Liver (tissue), 9 donors: ENCODE measurements around the gene GTSE1. TPM values are rescaled to one million over a fixed set of nuclear protein-coding genes. Genes with fewer than 3 reads are reported as not detected.
A peak's percentile ranks its signal among the peaks of the same experiment; 100 is the strongest.

Source experiments
- DNase-seq: peaks from one replicate; pipeline ENCODE4 v3.0.0-alpha.2; 2017; ENCODE audit warnings: low spot score
- H3K27ac ChIP-seq, 2 donors: one replicate each; pipeline ENCODE4 v1.7.0; 2013; ENCODE audit warnings: inconsistent platforms in 2 of 2, low read length in 2 of 2, control low read depth in 1 of 2, low read depth in 1 of 2, mild to moderate bottlenecking in 1 of 2
- H3K27me3 ChIP-seq, 4 donors: one replicate each; pipeline versions ENCODE4 v1.6.1 to v1.7.0; 2013; ENCODE audit warnings: low read length in 3 of 4, inconsistent platforms in 1 of 4, mild to moderate bottlenecking in 1 of 4, moderate library complexity in 1 of 4; ENCODE audit not compliant: control insufficient read depth in 4 of 4, insufficient read depth in 4 of 4
- H3K36me3 ChIP-seq, 4 donors: one replicate each; pipeline versions ENCODE4 v1.6.1 to v1.7.0; 2013; ENCODE audit warnings: low read length in 3 of 4, mild to moderate bottlenecking in 3 of 4, low read depth in 1 of 4, moderate library complexity in 1 of 4; ENCODE audit not compliant: control insufficient read depth in 4 of 4, insufficient read depth in 3 of 4
- H3K4me1 ChIP-seq, 4 donors: one replicate each; pipeline versions ENCODE4 v1.6.1 to v1.7.0; 2013; ENCODE audit warnings: low read length in 3 of 4, mild to moderate bottlenecking in 3 of 4, moderate library complexity in 1 of 4; ENCODE audit not compliant: control insufficient read depth in 4 of 4, insufficient read depth in 4 of 4
- H3K4me3 ChIP-seq, 3 donors: one replicate each; pipeline versions ENCODE4 v1.6.1 to v1.7.0; 2013; ENCODE audit warnings: low read length in 3 of 3, control low read depth in 1 of 3, low read depth in 1 of 3, mild to moderate bottlenecking in 1 of 3
- H3K9ac ChIP-seq, 2 donors: one replicate each; pipeline ENCODE4 v1.7.0; 2013; ENCODE audit warnings: low read length in 2 of 2, mild to moderate bottlenecking in 2 of 2, moderate library complexity in 2 of 2, control low read depth in 1 of 2, low read depth in 1 of 2
- H3K9me3 ChIP-seq, 4 donors: one replicate each; pipeline versions ENCODE4 v1.6.1 to v1.7.0; 2013; ENCODE audit warnings: low read length in 3 of 4; ENCODE audit not compliant: control insufficient read depth in 4 of 4
- EGR1 ChIP-seq, 2 donors: IDR thresholded peaks; 2 replicates each; pipeline ENCODE4 v1.6.1; 2016 to 2018; ENCODE audit warnings: antibody characterized with exemption in 2 of 2, low read depth in 2 of 2
- FOXA1 ChIP-seq: IDR thresholded peaks from 2 replicates; pipeline ENCODE4 v1.6.1; 2016; ENCODE audit warnings: antibody characterized with exemption
- FOXA2 ChIP-seq: IDR thresholded peaks from 2 replicates; pipeline ENCODE4 v1.6.1; 2016; ENCODE audit warnings: antibody characterized with exemption
- GABPA ChIP-seq, 2 donors: IDR thresholded peaks in 1 of 2; conservative IDR thresholded peaks in 1 of 2; 2 replicates each; pipeline ENCODE4 v1.6.1; 2016; ENCODE audit warnings: antibody characterized with exemption in 2 of 2, mild to moderate bottlenecking in 1 of 2, moderate library complexity in 1 of 2
- HNF4A ChIP-seq, 2 donors: conservative IDR thresholded peaks; 2 replicates each; pipeline ENCODE4 v1.6.1; 2016; ENCODE audit warnings: antibody characterized with exemption in 2 of 2, mild to moderate bottlenecking in 2 of 2
- HNF4G ChIP-seq: IDR thresholded peaks from 2 replicates; pipeline ENCODE4 v1.6.1; 2016; ENCODE audit warnings: antibody characterized with exemption
- JUND ChIP-seq, 2 donors: IDR thresholded peaks; 2 replicates each; pipeline ENCODE4 v1.6.1; 2016; ENCODE audit warnings: antibody characterized with exemption in 2 of 2
- NR2F2 ChIP-seq: IDR thresholded peaks from 2 replicates; pipeline ENCODE4 v1.6.1; 2016; ENCODE audit warnings: antibody characterized with exemption
- RAD21 ChIP-seq, 2 donors: IDR thresholded peaks; 2 replicates each; pipeline ENCODE4 v1.6.1; 2016; ENCODE audit warnings: antibody characterized with exemption in 2 of 2, mild to moderate bottlenecking in 2 of 2
- RXRA ChIP-seq, 2 donors: IDR thresholded peaks; 2 replicates each; pipeline ENCODE4 v1.6.1; 2017 to 2018; ENCODE audit warnings: antibody characterized with exemption in 2 of 2, mild to moderate bottlenecking in 1 of 2
- SP1 ChIP-seq: IDR thresholded peaks from 2 replicates; pipeline ENCODE4 v1.6.1; 2018; ENCODE audit warnings: antibody characterized with exemption, mild to moderate bottlenecking
- TAF1 ChIP-seq: conservative IDR thresholded peaks from 2 replicates; pipeline ENCODE4 v1.6.1; 2016; ENCODE audit warnings: antibody characterized with exemption, mild to moderate bottlenecking
- YY1 ChIP-seq: IDR thresholded peaks from 2 replicates; pipeline ENCODE4 v1.6.1; 2016; ENCODE audit warnings: antibody characterized with exemption, mild to moderate bottlenecking
- WGBS: extraction: QIAGEN DNeasy Blood & Tissue Kit; methylation state at CpG from one replicate; pipeline ENCODE4 v1.1.7; 2013; 5-methylcytosine and 5-hydroxymethylcytosine counted together
- polyA plus RNA-seq, 2 donors: library from polyadenylated mRNA; stranded (reverse) in 1 of 2; unstranded in 1 of 2; fragments of 200-250 nt in 1 of 2; fragments of >200 nt in 1 of 2; fragmentation: Nextera tagmentation in 1 of 2; extraction: Ambion mirVana in 1 of 2; gene quantifications; one replicate each; pipeline versions ENCODE4 v1.2.1 to v1.2.3, GENCODE V29; 2013 to 2015
- total RNA-seq, 2 donors: library from RNA; depleted of rRNA; stranded (reverse); fragments of >200 nt; gene quantifications; one replicate each; pipeline ENCODE4 v1.2.3, GENCODE V29; 2014
- TF ChIP-seq, protein P1 (sequence below): IDR thresholded peaks from 2 replicates; pipeline ENCODE4 v1.6.1; 2016; ENCODE audit warnings: antibody characterized with exemption
- TF ChIP-seq, protein P2 (sequence below): IDR thresholded peaks from 2 replicates; pipeline ENCODE4 v1.6.1; 2016; ENCODE audit warnings: antibody characterized with exemption
- TF ChIP-seq, protein P3 (sequence below): IDR thresholded peaks from 2 replicates; pipeline ENCODE4 v1.6.1; 2016; ENCODE audit warnings: antibody characterized with exemption, mild to moderate bottlenecking
- TF ChIP-seq, protein P4 (sequence below): fragments of 150-350 bp; IDR thresholded peaks from 2 replicates; pipeline ENCODE4 v1.5.1; 2017; ENCODE audit warnings: improper control_type of control experiment, low read depth, low read length; ENCODE audit not compliant: missing input control
- TF ChIP-seq, protein P5 (sequence below): IDR thresholded peaks from 2 replicates; pipeline ENCODE4 v1.6.1; 2016; ENCODE audit warnings: antibody characterized with exemption
- donor health status: healthy.
- donor health status: healthy.
- donor health status: healthy.
- donor health status: healthy.
- donor health status: healthy.

Gene GTSE1
- total and polyA plus RNA-seq, 4 donors: 0.17 to 13.9 (median 0.85) TPM

DNA sequence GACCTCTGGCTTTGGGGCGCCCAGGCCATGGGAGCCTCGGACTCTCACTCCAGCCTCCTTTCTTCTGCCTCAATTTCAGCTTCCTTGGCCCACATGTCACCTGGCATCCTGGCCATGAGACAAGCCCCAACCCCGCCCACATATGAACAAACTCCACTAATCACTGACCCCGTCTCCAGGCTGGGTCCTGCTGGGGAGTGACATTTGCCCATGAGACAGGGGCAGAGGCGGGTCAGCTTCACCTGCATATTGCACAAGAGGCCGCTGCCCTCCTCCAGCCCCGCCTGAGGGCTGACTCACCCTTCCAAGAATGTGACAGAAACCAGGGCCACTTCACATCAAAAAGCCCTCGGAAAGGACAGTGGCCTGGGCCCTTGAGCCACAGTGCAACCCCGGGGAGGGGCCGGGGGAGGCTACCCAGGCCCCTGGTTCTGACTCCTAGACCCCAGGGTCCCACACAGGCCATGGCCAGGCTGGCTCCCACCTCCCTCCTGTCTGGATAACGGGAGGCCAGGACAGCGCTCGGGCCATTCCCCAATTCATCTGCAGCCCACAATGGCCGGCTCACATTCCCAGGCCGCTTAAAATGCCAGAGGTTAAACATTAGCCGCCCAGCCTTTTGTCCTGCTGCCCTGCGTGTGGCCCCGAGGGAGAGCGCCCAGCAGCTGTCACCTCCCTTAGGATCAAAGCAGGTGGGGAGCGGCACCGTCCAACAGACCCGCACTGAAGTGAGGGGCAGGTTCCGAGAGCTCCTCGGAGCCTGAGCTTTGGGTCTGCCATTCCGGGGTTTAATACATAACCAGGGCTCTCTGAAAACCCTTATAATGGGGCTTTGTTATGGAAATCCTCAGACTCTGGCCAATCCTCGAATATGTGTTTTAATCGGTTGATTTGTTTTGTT lies 81.1 kb downstream of the GTSE1 start:
- Histone ChIP-seq H3K36me3 (no peaks in the 10 kb centered on the region), H3K27ac (peak overlapping the region; percentile 87 to 96), H3K9ac (peak overlapping the region in 1 of 2 donors; percentile 14), H3K4me3 (no peak overlapping the region), H3K27me3 (no peaks in the 10 kb centered on the region), H3K4me1 (peaks cover 22 to 62% (median 45%) of the 10 kb centered on the region in 4 donors), H3K9me3 (no peaks in the 10 kb centered on the region)
- WGBS: 27% methylated on average over 27 of the region's 27 CpGs
- TF ChIP-seq, protein P1, sequence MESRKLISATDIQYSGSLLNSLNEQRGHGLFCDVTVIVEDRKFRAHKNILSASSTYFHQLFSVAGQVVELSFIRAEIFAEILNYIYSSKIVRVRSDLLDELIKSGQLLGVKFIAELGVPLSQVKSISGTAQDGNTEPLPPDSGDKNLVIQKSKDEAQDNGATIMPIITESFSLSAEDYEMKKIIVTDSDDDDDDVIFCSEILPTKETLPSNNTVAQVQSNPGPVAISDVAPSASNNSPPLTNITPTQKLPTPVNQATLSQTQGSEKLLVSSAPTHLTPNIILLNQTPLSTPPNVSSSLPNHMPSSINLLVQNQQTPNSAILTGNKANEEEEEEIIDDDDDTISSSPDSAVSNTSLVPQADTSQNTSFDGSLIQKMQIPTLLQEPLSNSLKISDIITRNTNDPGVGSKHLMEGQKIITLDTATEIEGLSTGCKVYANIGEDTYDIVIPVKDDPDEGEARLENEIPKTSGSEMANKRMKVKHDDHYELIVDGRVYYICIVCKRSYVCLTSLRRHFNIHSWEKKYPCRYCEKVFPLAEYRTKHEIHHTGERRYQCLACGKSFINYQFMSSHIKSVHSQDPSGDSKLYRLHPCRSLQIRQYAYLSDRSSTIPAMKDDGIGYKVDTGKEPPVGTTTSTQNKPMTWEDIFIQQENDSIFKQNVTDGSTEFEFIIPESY: peak; percentile 55
- TF ChIP-seq, protein P2, sequence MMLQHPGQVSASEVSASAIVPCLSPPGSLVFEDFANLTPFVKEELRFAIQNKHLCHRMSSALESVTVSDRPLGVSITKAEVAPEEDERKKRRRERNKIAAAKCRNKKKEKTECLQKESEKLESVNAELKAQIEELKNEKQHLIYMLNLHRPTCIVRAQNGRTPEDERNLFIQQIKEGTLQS: peak; percentile 94
- TF ChIP-seq, protein P3, sequence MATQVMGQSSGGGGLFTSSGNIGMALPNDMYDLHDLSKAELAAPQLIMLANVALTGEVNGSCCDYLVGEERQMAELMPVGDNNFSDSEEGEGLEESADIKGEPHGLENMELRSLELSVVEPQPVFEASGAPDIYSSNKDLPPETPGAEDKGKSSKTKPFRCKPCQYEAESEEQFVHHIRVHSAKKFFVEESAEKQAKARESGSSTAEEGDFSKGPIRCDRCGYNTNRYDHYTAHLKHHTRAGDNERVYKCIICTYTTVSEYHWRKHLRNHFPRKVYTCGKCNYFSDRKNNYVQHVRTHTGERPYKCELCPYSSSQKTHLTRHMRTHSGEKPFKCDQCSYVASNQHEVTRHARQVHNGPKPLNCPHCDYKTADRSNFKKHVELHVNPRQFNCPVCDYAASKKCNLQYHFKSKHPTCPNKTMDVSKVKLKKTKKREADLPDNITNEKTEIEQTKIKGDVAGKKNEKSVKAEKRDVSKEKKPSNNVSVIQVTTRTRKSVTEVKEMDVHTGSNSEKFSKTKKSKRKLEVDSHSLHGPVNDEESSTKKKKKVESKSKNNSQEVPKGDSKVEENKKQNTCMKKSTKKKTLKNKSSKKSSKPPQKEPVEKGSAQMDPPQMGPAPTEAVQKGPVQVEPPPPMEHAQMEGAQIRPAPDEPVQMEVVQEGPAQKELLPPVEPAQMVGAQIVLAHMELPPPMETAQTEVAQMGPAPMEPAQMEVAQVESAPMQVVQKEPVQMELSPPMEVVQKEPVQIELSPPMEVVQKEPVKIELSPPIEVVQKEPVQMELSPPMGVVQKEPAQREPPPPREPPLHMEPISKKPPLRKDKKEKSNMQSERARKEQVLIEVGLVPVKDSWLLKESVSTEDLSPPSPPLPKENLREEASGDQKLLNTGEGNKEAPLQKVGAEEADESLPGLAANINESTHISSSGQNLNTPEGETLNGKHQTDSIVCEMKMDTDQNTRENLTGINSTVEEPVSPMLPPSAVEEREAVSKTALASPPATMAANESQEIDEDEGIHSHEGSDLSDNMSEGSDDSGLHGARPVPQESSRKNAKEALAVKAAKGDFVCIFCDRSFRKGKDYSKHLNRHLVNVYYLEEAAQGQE: no peak
- TF ChIP-seq FOXA2: no peak
- TF ChIP-seq, protein P4, sequence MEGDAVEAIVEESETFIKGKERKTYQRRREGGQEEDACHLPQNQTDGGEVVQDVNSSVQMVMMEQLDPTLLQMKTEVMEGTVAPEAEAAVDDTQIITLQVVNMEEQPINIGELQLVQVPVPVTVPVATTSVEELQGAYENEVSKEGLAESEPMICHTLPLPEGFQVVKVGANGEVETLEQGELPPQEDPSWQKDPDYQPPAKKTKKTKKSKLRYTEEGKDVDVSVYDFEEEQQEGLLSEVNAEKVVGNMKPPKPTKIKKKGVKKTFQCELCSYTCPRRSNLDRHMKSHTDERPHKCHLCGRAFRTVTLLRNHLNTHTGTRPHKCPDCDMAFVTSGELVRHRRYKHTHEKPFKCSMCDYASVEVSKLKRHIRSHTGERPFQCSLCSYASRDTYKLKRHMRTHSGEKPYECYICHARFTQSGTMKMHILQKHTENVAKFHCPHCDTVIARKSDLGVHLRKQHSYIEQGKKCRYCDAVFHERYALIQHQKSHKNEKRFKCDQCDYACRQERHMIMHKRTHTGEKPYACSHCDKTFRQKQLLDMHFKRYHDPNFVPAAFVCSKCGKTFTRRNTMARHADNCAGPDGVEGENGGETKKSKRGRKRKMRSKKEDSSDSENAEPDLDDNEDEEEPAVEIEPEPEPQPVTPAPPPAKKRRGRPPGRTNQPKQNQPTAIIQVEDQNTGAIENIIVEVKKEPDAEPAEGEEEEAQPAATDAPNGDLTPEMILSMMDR: no peak
- no peak for TF ChIP-seq TAF1
- peak in 1 of 2 donors; percentile 10 for TF ChIP-seq RAD21 (IDR thresholded peaks at IDR 0.05)
- TF ChIP-seq HNF4G: no peak
- TF ChIP-seq RXRA (IDR thresholded peaks at IDR 0.05): peak; percentile 88 to 91
- TF ChIP-seq SP1: peak; percentile 85
- peak; percentile 53 for TF ChIP-seq NR2F2
- TF ChIP-seq FOXA1: peak; percentile 45
- peak; percentile 74 for TF ChIP-seq YY1
- peak; percentile 95 for TF ChIP-seq JUND (IDR thresholded peaks at IDR 0.05)
- TF ChIP-seq, protein P5, sequence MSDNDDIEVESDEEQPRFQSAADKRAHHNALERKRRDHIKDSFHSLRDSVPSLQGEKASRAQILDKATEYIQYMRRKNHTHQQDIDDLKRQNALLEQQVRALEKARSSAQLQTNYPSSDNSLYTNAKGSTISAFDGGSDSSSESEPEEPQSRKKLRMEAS: peak; percentile 59
- TF ChIP-seq HNF4A (conservative IDR thresholded peaks at IDR 0.05): peak; percentile 73 to 87
- TF ChIP-seq GABPA (IDR thresholded peaks at IDR 0.05 in 1 of 2, conservative IDR thresholded peaks at IDR 0.05 in 1 of 2): no peak
- TF ChIP-seq EGR1 (IDR thresholded peaks at IDR 0.05; ENCODE audit: low read depth in 2 of 2): peak in 1 of 2 donors; percentile 62
- peak; percentile 58 for DNase-seq
